ENCODE measurements around the gene COL4A2.

GRCh38 chr13:110553417-110553816, 246.3 kb downstream of the COL4A2 start:
- TF ChIP-seq TAF1 (IDR thresholded peaks at IDR 0.05; ENCODE audit: borderline replicate concordance, low read depth, low read length) (no peak), POLR2A (IDR thresholded peaks at IDR 0.05; ENCODE audit: low read depth, low read length) (no peak)
